ENCODE data around the gene CAPN14.
A peak's percentile ranks its signal among the peaks of the same experiment; 100 is the strongest.

Gene CAPN14

GRCh38 chr2:31137211-31138036 is 79.9 kb downstream of the CAPN14 start:
- peak; percentile 16 to 43 (median 21) for DNase-seq

- peak; percentile 38 to 48 (median 40) for DNase-seq
Measured at GRCh38 chr2:31136732-31137131, 80.6 kb downstream of the CAPN14 start.

- no peak for DNase-seq
Measured at GRCh38 chr2:31136000-31136399, 81.3 kb downstream of the CAPN14 start.

- no peak for DNase-seq
Measured at GRCh38 chr2:31134480-31134879, 82.8 kb downstream of the CAPN14 start.

- DNase-seq, result no peak
Measured at GRCh38 chr2:31132786-31133185, 84.5 kb downstream of the CAPN14 start.

GRCh38 chr2:31131871-31132270 is 85.4 kb downstream of the CAPN14 start:
- no peak for DNase-seq

GRCh38 chr2:31129375-31130171 is 87.7 kb downstream of the CAPN14 start:
- DNase-seq, result no peak

GRCh38 chr2:31127931-31128330 is 89.4 kb downstream of the CAPN14 start:
- DNase-seq, result peak in 1 of 3 donors; percentile 6

GRCh38 chr2:31125918-31126695 is 91.2 kb downstream of the CAPN14 start:
- no peak for DNase-seq

GRCh38 chr2:31124904-31125303 is 92.4 kb downstream of the CAPN14 start:
- no peak for DNase-seq

Measured in suppressor macrophage treated with lipopolysaccharide for 1 hour (primary cell).